Lung (tissue), 12 donors: ENCODE data around the gene TRERF1. TPM values are rescaled to one million over a fixed set of nuclear protein-coding genes. Genes with fewer than 3 reads are reported as not detected.

ENCODE experiments used
- ATAC-seq: fragments of 200-7000 bp; cut with Tn5 transposase; one replicate; pipeline ENCODE4 v1.9.1; 2020; ENCODE audit warnings: moderate number of reproducible peaks; ENCODE audit not compliant: insufficient read depth, low FRiP score
- DNase-seq, 3 donors: peaks; one replicate each; pipeline ENCODE4 v3.0.0-alpha.2; 2013 to 2017
- H3K27ac ChIP-seq, 2 donors: one replicate each; pipeline ENCODE4 v1.5.1; 2013; ENCODE audit warnings: mild to moderate bottlenecking in 2 of 2, moderate library complexity in 2 of 2, control low read depth in 1 of 2, inconsistent platforms in 1 of 2, low read depth in 1 of 2, low read length in 1 of 2
- H3K27me3 ChIP-seq, 3 donors: one replicate each; pipeline ENCODE4 v1.5.1; 2013; ENCODE audit warnings: low read length in 2 of 3; ENCODE audit not compliant: control insufficient read depth in 3 of 3, insufficient read depth in 3 of 3
- H3K36me3 ChIP-seq, 4 donors: one replicate each; pipeline ENCODE4 v1.5.1; 2013; ENCODE audit warnings: low read length in 4 of 4, mild to moderate bottlenecking in 1 of 4, moderate library complexity in 1 of 4; ENCODE audit not compliant: control insufficient read depth in 4 of 4, insufficient read depth in 4 of 4
- H3K4me1 ChIP-seq, 5 donors: one replicate each; pipeline ENCODE4 v1.5.1; 2013; ENCODE audit warnings: low read length in 5 of 5, mild to moderate bottlenecking in 2 of 5, moderate library complexity in 1 of 5; ENCODE audit not compliant: control insufficient read depth in 5 of 5, insufficient read depth in 5 of 5
- H3K4me3 ChIP-seq: one replicate; pipeline ENCODE4 v1.5.1; 2013; ENCODE audit warnings: mild to moderate bottlenecking, control low read depth, moderate library complexity
- H3K9ac ChIP-seq, 2 donors: one replicate each; pipeline ENCODE4 v1.5.1; 2013; ENCODE audit warnings: low read length in 2 of 2, control low read depth in 1 of 2; ENCODE audit not compliant: insufficient read depth in 1 of 2
- H3K9me3 ChIP-seq, 4 donors: one replicate each; pipeline ENCODE4 v1.5.1; 2013; ENCODE audit warnings: low read length in 3 of 4, mild to moderate bottlenecking in 1 of 4, moderate library complexity in 1 of 4; ENCODE audit not compliant: control insufficient read depth in 4 of 4, insufficient read depth in 3 of 4
- WGBS, 2 donors: extraction: QIAGEN DNeasy Blood & Tissue Kit; methylation state at CpG; one replicate each; pipeline ENCODE4 v1.1.7; 2013; 5-methylcytosine and 5-hydroxymethylcytosine counted together
- polyA plus RNA-seq, 2 donors: library from polyadenylated mRNA; stranded (reverse); fragments of 200-250 nt; gene quantifications; one replicate each; pipeline ENCODE4 v1.2.1, GENCODE V29; 2013
- total RNA-seq, 2 donors: library from RNA; depleted of rRNA in 1 of 2; stranded (reverse); fragments of >200 nt in 1 of 2; gene quantifications; one replicate each; pipeline ENCODE4 v1.2.1, GENCODE V29; 2014 to 2021
- TF ChIP-seq, protein P1 (sequence below): IDR thresholded peaks from 2 replicates; pipeline ENCODE4 v1.5.1; 2012; ENCODE audit warnings: mild to moderate bottlenecking; ENCODE audit errors: control extremely low read depth, extremely low read depth
- donor health status: control.
- donor health status: control.
- donor health status: Bipolar disorder and iron deficiency.
- donor health status: healthy.
- donor health status: DM: yes; HTN: yes; CAD: no.

The TRERF1 gene
- total and polyA plus RNA-seq, 4 donors = 1.2 to 10.4 (median 3.3) TPM

DNA sequence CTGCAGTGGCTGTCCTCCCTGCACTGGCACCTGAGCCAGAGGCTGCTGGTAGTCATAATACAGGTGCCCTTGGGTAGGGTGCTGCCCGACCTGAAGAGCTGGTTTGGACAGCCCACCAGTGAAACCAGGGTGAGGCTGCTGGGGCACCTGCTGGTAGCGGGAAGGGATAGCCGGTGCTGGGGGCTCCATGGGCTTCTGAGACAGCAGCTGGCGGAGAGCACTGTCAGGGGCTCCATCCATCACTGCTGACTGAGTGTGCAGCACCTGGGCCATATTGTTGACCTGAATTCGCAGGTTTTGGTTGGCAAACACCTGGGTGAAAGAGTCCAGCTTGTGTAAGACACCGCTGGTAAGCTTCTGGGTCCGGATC, 182.9 kb downstream of the TRERF1 start:
- ATAC-seq = no peak
- no peak for DNase-seq
- Histone ChIP-seq H3K27ac (no peak overlapping the region), H3K27me3 (no peaks in the 10 kb centered on the region), H3K9me3 (no peaks in the 10 kb centered on the region), H3K9ac (no peak overlapping the region), H3K36me3 (peaks cover 0 to 10% (median 3%) of the 10 kb centered on the region in 4 donors), H3K4me1 (peaks cover 0 to 15% (median 4%) of the 10 kb centered on the region in 5 donors), H3K4me3 (no peak overlapping the region)
- 96 to 100% methylated on average over 7 of the region's 7 CpGs for WGBS, 2 donors
- TF ChIP-seq, protein P1, sequence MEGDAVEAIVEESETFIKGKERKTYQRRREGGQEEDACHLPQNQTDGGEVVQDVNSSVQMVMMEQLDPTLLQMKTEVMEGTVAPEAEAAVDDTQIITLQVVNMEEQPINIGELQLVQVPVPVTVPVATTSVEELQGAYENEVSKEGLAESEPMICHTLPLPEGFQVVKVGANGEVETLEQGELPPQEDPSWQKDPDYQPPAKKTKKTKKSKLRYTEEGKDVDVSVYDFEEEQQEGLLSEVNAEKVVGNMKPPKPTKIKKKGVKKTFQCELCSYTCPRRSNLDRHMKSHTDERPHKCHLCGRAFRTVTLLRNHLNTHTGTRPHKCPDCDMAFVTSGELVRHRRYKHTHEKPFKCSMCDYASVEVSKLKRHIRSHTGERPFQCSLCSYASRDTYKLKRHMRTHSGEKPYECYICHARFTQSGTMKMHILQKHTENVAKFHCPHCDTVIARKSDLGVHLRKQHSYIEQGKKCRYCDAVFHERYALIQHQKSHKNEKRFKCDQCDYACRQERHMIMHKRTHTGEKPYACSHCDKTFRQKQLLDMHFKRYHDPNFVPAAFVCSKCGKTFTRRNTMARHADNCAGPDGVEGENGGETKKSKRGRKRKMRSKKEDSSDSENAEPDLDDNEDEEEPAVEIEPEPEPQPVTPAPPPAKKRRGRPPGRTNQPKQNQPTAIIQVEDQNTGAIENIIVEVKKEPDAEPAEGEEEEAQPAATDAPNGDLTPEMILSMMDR = no peak

DNA sequence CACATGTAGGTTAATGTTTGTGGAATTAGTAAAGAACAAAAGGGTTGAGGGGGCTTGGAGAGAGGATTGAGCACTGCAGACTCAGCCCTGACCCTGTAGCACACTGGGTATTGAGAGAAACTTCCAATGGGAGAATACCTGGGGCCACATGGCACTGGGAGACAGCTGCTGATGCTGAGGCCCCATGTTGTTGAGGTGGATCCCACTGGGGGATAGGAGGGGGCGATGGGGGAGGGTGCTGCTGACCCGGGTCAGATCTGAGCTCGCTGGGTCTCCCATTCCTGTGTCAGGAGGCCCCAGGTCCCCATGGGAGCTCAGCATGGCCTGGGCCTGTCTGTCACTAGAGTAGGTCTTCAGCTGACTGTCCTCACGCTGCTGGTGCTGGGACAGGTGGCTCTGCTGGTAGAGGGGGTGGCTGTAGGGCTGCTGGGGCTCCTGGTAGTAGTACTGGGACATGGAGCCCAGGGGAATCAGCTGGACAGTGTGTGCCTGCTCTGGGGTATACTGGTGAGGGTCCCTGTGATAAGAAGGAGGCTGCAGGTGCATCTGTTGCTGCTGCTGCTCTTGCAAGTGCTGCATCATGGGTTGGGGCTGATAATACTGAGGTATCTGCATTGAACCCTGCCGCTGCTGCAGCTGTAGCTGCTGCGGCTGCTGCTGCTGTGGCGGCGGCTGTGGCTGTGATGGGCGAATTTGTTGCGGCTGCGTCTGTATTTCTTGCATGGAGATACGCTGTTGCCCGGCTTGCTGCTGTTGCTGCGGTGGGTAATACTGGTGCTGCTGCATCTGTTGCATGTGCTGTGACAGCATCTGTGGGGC, 183.5 kb downstream of the TRERF1 start:
- no peak overlapping the region for H3K27ac ChIP-seq
- TF ChIP-seq, protein P1 = no peak
- no peak overlapping the region for H3K4me3 ChIP-seq
- H3K4me1 ChIP-seq = peaks cover 0 to 16% (median 4%) of the 10 kb centered on the region in 5 donors
- H3K27me3 ChIP-seq = no peaks in the 10 kb centered on the region
- ATAC-seq = no peak
- H3K9ac ChIP-seq = no peak overlapping the region
- DNase-seq = no peak
- H3K36me3 ChIP-seq = peaks cover 0 to 10% (median 3%) of the 10 kb centered on the region in 4 donors
- 97 to 98% methylated on average over 14 of the region's 14 CpGs for WGBS, 2 donors
- H3K9me3 ChIP-seq = no peaks in the 10 kb centered on the region

DNA sequence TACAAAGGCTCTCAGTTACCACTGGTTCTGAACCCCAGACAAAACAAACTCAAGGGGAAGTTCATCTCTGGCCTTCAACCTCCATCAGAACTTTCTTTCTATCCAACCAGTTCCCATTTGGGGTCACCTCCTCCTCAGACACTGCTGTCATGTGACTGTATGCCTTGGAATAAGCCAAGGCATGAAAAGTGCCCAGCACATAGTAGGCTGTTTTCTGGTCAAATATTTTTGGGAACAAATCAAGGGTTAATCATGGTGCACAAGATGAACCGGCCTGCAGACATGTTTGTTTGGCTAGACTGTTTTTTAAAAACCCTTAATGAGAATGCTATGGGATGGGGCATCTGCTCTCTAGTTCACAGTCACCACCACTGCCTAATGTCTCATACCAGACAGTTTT, 185.2 kb downstream of the TRERF1 start:
- no peak overlapping the region for H3K27ac ChIP-seq
- no peak for ATAC-seq
- TF ChIP-seq, protein P1 = no peak
- no peak overlapping the region for H3K9ac ChIP-seq
- peaks cover 0 to 14% (median 5%) of the 10 kb centered on the region in 5 donors for H3K4me1 ChIP-seq
- WGBS, 2 donors = 69 to 88% methylated on average over 1 of the region's 1 CpG
- no peaks in the 10 kb centered on the region for H3K27me3 ChIP-seq
- H3K4me3 ChIP-seq = no peak overlapping the region
- DNase-seq = no peak
- H3K36me3 ChIP-seq = peaks cover 0 to 10% (median 5%) of the 10 kb centered on the region in 4 donors
- H3K9me3 ChIP-seq = peaks cover 0 to 3% (median 0%) of the 10 kb centered on the region in 4 donors
